Kidney (tissue), 14 donors: ENCODE results near the gene SLAMF8. TPM values are rescaled to one million over a fixed set of nuclear protein-coding genes. Genes with fewer than 3 reads are reported as not detected.

Source experiments
- DNase-seq, 5 donors: peaks; one replicate each; pipeline ENCODE4 v3.0.0-alpha.2; 2013 to 2020
- FAIRE-seq: peaks from 2 replicates; lab custom pipeline; 2012; peaks lifted over from hg19 to GRCh38; lab: Jason Lieb, UNC
- H3K27ac ChIP-seq, 2 donors: one replicate each; pipeline ENCODE4 v1.7.0; 2013; ENCODE audit warnings: low read depth in 2 of 2, low read length in 2 of 2, inconsistent platforms in 1 of 2
- H3K27me3 ChIP-seq: one replicate; pipeline ENCODE4 v1.7.1; 2013; ENCODE audit warnings: low read length, inconsistent platforms; ENCODE audit not compliant: control insufficient read depth, insufficient read depth
- H3K36me3 ChIP-seq, 3 donors: one replicate each; pipeline versions ENCODE4 v1.7.0 to v1.7.1; 2013; ENCODE audit warnings: low read length in 3 of 3, control low read depth in 1 of 3, inconsistent platforms in 1 of 3; ENCODE audit not compliant: insufficient read depth in 3 of 3, control insufficient read depth in 2 of 3
- H3K4me1 ChIP-seq, 3 donors: one replicate each; pipeline versions ENCODE4 v1.7.0 to v1.7.1; 2013; ENCODE audit warnings: low read length in 3 of 3, inconsistent platforms in 1 of 3, low read depth in 1 of 3; ENCODE audit not compliant: control insufficient read depth in 2 of 3, insufficient read depth in 2 of 3
- H3K4me3 ChIP-seq, 3 donors: one replicate each; pipeline versions ENCODE4 v1.7.0 to v1.8.1; 2013; ENCODE audit warnings: low read length in 3 of 3, control low read depth in 1 of 3, inconsistent platforms in 1 of 3
- H3K9ac ChIP-seq, 3 donors: one replicate each; pipeline versions ENCODE4 v1.7.0 to v1.7.1; 2013; ENCODE audit warnings: low read length in 3 of 3, control low read depth in 1 of 3, inconsistent platforms in 1 of 3
- H3K9me3 ChIP-seq, 3 donors: one replicate each; pipeline versions ENCODE4 v1.7.0 to v1.7.1; 2013; ENCODE audit warnings: low read length in 3 of 3, control low read depth in 1 of 3, inconsistent platforms in 1 of 3; ENCODE audit not compliant: control insufficient read depth in 2 of 3, insufficient read depth in 1 of 3
- CTCF ChIP-seq: IDR thresholded peaks from 3 replicates; pipeline ENCODE4 v1.5.1; 2012; ENCODE audit warnings: mild to moderate bottlenecking, moderate library complexity, borderline replicate concordance; ENCODE audit not compliant: insufficient read depth; ENCODE audit errors: extremely low read depth
- intact Hi-C: fragments of 100-400 bp; cut with DNase I; formaldehyde crosslinking; loops from one replicate; pipeline ENCODE4 v1.11.1; 2022
- polyA plus RNA-seq: library from polyadenylated mRNA; stranded (reverse); fragments of 350-450 nt; fragmentation: Illumina TruSeq; extraction: RNeasy Lipid Tissue Mini Kit (QIAGEN cat#74804); gene quantifications from one replicate; pipeline ENCODE4 v1.2.3, GENCODE V29; 2014; ENCODE audit warnings: low read depth, low replicate concordance; ENCODE audit not compliant: insufficient read depth
- total RNA-seq: library from RNA; stranded (reverse); fragmentation: NEBNext Ultra II Directional; extraction: Animal tissue kit (Norgen Biotek cat#: 25700); gene quantifications from one replicate; pipeline ENCODE4 v1.2.1, GENCODE V29; 2021
- donor health status: control.
- donor health status: control.
- donor health status: control.
- donor health status: control.
- donor health status: control.
- donor health status: DM: yes; HTN: yes; CAD: no.
- donor health status: Normal renal cell carcinoma (clear cell type).

Gene SLAMF8
- total and polyA plus RNA-seq, 2 donors from 2014 or later, result 1.8 to 12.0 TPM

- FAIRE-seq (no peak), DNase-seq (no peak)
These were observed 4.0 kb downstream of the SLAMF8 start for GRCh38 chr1:159830722-159831121.

DNA sequence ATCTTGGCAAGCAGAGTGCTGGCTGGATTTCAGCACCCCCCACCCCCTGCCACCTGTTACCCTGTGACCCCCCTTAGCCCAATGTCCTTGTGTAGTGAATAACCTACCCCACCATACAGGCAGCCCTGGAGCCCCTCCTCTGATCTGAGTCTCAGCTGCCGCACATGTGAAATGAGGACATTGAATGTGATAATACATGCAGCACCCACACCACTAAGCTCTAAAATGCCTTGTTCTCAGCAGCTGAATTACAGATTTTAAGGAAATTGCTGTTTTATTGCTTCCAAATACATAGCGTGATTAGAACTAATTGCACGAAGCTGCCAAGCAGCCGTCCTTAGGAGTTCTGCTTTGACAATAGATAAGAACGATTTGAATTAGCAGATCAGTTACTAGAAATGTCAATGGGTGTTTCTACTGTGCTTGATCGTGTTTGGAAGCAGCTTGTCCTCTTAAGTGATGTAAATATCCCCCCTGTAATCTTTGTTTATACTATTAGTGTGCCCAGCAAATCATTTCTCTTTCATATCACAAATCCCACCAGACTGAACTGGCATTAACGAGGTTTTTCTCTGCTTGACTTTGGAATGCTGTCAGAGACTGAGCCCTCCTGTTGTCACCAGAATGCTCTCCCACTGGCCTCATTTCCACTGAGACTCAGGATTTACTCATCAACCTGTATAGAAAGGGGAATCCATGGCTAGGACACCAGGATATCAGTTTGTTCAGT is 4.9 kb downstream of the SLAMF8 start:
- intact Hi-C loops, result no loop called here
- no peak for TF ChIP-seq CTCF
- Histone ChIP-seq H3K27me3 (no peaks in the 10 kb centered on the region), H3K36me3 (no peaks in the 10 kb centered on the region), H3K4me1 (no peaks in the 10 kb centered on the region), H3K27ac (no peak overlapping the region), H3K9ac (no peak overlapping the region), H3K4me3 (no peak overlapping the region), H3K9me3 (no peaks in the 10 kb centered on the region)
- FAIRE-seq (no peak), DNase-seq (no peak)

More at GRCh38 chr1:159830722-159831121, 4.0 kb downstream of the SLAMF8 start:
- no peak overlapping the region for H3K27ac ChIP-seq
- H3K36me3 ChIP-seq, result no peaks in the 10 kb centered on the region
- H3K27me3 ChIP-seq, result no peaks in the 10 kb centered on the region
- H3K4me3 ChIP-seq, result no peak overlapping the region
- H3K4me1 ChIP-seq, result peaks cover 0 to 2% (median 0%) of the 10 kb centered on the region in 3 donors
- no peaks in the 10 kb centered on the region for H3K9me3 ChIP-seq
- no peak for TF ChIP-seq CTCF
- H3K9ac ChIP-seq, result no peak overlapping the region
- intact Hi-C loops, result no loop called here

DNA sequence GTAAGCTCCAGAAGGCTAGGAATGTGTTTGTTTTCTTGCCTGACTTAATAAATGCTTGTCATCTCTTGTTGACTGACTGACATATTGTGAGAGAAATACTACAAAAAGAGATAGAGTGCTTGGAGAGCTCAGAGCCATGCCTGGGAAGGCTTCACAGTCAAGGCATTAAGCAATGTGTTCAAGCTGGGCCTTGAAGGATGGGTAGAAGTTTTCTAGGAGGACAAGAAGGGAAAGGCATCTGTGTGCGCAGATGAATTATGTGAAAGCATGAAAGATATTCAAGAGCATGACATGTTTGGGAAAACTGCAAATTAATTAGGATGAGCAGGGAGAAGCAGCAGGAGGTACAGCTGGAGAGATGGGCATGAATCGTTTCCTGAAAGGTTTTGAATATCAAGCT is 5.6 kb downstream of the SLAMF8 start:
- Histone ChIP-seq H3K4me1 (no peaks in the 10 kb centered on the region), H3K4me3 (no peak overlapping the region), H3K36me3 (no peaks in the 10 kb centered on the region), H3K9me3 (no peaks in the 10 kb centered on the region), H3K9ac (no peak overlapping the region), H3K27ac (no peak overlapping the region), H3K27me3 (no peaks in the 10 kb centered on the region)
- intact Hi-C loops, result no loop called here
- DNase-seq (no peak), FAIRE-seq (no peak)
- TF ChIP-seq CTCF, result no peak
